ENCODE data around the gene CLDN4.

CLDN4 gene

DNA sequence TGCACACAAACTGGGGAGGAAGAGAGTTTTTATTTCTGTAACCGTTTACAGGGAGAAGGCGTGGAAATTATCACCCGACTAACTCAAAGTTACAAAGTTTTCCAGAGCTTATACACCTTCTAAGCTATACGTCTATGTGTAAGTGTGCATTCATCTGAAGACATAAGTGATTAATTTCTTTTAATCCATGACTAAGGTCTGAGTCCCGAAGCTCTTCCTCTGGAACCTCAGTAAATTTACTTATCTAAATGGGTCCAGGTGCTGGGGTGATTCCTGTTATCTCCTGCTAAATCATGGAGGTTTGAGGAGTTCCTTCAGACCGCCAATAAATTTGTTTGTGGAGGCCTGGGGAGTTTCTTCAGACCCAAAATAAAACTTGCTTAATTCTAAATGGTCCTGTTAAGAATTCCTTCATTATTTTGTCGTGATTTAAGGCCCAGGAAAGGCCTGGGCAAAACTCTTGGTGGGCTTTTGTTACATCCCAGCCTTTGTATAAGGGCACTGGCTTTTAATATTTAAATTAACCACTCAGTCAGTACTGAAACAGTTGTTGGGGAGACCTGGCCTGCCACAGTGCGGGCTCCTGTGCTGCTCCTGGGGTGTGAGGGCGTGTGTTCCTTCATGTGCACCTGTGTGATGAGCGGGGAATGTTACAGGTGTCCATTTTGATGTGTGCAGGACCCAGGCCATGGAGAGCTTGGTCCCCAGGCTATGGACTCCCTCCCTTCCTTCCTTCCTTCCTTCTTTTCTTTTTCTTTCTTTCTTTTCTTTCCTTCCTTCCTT is 17.3 kb downstream of the CLDN4 start:
- TF ChIP-seq, protein P1, sequence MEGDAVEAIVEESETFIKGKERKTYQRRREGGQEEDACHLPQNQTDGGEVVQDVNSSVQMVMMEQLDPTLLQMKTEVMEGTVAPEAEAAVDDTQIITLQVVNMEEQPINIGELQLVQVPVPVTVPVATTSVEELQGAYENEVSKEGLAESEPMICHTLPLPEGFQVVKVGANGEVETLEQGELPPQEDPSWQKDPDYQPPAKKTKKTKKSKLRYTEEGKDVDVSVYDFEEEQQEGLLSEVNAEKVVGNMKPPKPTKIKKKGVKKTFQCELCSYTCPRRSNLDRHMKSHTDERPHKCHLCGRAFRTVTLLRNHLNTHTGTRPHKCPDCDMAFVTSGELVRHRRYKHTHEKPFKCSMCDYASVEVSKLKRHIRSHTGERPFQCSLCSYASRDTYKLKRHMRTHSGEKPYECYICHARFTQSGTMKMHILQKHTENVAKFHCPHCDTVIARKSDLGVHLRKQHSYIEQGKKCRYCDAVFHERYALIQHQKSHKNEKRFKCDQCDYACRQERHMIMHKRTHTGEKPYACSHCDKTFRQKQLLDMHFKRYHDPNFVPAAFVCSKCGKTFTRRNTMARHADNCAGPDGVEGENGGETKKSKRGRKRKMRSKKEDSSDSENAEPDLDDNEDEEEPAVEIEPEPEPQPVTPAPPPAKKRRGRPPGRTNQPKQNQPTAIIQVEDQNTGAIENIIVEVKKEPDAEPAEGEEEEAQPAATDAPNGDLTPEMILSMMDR (conservative IDR thresholded peaks at IDR 0.05; ENCODE audit: low read length) = no peak
- DNase-seq (ENCODE audit: low read depth) = no peak
- no peak overlapping the region for H3K4me3 ChIP-seq (ENCODE audit: low read length)

DNA sequence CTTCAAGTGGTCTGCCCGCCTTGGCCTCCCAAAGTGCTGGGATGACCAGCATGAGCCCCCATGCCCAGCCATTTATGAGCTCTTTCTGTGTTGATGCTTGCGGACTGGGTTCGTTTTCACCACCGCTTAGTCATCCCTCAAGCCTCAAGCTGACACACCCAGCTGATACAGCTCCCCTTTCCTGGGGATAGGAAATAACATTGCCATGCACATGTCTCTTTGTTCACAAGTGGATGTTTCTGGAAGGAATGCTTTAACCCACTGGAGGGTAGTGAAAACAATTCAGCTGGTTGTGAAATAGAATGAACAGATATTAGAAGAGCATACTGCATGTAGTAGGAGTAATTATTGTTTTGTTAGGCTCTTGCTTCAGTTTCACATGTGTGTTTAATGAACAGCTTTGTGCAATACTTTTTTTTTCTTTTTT is 20.0 kb downstream of the CLDN4 start:
- TF ChIP-seq, protein P1 (conservative IDR thresholded peaks at IDR 0.05; ENCODE audit: low read length) = no peak
- peak; percentile 99 for DNase-seq (ENCODE audit: low read depth)

DNA sequence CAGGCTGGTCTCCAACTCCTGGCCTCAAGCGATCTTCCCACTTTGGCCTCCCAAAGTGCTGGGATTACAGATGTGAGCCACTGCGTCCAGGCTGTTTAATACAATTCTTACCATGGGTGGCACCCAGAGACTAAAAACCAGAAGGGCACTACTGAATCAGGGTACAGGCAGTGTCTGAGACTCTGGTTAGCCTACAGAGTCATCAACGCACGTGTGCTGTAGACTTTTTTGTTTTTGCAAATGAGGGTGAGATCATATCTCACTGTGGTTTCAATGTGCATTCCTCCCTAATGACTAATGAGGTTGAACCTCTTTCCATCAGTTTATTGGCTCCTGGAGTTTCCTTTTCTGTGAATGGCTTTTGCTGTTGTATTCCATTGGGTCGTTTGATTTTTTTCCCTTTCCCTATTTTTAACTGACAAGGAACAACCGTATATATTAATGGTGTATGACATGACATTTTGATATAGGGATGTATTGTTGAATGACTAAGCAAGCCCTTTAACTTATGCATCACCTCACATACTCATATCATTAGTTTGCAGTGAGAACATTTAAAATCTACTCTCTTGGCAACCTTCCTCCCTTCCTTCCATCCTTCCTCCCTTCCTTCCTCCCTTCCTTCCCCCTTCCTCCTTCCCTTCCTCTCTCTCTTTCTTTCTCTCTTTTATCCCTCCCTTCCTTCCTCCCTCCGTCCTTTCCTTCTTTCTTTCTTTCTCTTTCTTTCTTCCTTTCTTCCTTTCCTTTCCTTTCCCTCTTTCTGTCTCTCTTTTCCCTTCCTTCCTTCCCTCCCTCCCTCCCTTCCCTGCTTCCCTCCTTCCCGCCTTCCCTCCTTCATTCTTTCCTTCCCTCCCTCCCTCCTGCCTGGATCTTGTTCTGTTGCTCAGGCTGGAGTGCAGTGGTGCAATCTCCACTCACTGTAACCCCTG is 20.9 kb downstream of the CLDN4 start:
- no peak overlapping the region for H3K4me3 ChIP-seq (ENCODE audit: low read length)
- TF ChIP-seq, protein P1 (conservative IDR thresholded peaks at IDR 0.05; ENCODE audit: low read length) = no peak
- peak; percentile 96 for DNase-seq (ENCODE audit: low read depth)

More for the DNA sequence above, 20.0 kb downstream of the CLDN4 start:
- H3K4me3 ChIP-seq (ENCODE audit: low read length) = no peak overlapping the region

DNA sequence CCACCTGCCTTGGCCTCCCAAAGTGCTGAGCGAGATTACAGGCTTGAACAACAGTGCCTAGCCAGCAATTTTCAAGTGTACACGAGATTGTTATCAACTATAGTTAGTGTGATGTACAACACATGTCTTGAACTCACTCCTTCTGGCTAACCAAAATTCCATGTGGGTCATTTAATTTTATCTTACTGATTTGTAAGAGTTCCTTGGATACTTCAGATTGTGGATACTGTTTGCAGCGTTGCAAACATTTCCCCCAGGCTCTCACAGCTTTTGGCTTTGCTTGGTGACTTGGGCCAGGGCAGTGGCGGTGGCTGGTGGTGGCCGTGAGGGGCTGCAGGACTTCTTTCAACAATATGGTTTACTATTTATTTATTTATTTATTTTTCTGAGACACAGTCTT is 21.7 kb downstream of the CLDN4 start:
- TF ChIP-seq, protein P1 (conservative IDR thresholded peaks at IDR 0.05; ENCODE audit: low read length) = no peak
- H3K4me3 ChIP-seq (ENCODE audit: low read length) = no peak overlapping the region
- no peak for DNase-seq (ENCODE audit: low read depth)

DNA sequence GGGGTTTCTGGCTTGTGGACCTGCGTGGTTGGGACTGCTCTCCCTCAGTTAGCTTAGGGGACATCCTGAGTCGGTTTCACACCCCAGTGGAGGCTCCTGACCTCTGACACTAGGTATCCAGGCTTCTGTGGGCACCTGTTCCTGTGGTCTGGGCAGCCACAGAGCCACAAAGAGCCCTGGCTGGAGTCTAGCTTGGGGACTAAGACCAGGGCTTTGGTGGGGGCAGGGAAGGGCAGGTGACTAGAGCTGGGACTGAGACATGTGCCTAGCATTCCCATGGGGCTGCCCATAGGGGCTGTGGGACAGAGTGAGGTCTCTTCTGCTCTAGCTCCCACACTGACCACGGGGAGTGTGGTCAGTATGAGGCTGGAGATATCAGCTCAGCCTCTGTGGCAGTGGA is 26.1 kb downstream of the CLDN4 start:
- DNase-seq (ENCODE audit: low read depth) = no peak
- no peak overlapping the region for H3K4me3 ChIP-seq (ENCODE audit: low read length)
- TF ChIP-seq, protein P1 (conservative IDR thresholded peaks at IDR 0.05; ENCODE audit: low read length) = no peak

DNA sequence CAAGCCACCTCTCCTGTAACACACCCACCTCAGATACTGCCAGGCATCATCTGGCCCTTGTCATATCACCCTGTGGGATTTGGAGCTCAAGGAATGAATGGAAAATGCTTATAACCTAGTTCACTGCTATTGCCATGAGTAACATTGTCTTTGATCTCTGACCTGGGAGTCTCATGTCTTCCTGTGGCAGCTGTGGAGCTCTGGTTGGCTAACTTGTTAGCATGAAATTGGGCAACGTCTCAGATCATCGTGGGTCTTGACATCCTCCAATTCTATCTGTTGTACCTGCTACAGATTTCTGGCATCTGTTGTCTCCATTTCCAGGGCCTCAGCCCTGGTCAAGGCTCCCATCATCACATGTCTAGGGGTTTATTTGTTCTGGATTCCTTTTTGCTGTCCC is 28.0 kb downstream of the CLDN4 start:
- TF ChIP-seq, protein P1 (conservative IDR thresholded peaks at IDR 0.05; ENCODE audit: low read length) = no peak
- no peak overlapping the region for H3K4me3 ChIP-seq (ENCODE audit: low read length)
- no peak for DNase-seq (ENCODE audit: low read depth)
